BJ (cell line): ENCODE data around the gene SH3PXD2B. TPM values are rescaled to one million over a fixed set of nuclear protein-coding genes. Genes with fewer than 3 reads are reported as not detected.

Experiments used
- CTCF ChIA-PET: fragments of 350-600 bp; formaldehyde crosslinking; extraction: SDS; loops from one replicate; lab custom pipeline; 2021; ENCODE audit warnings: antibody characterized with exemption, inconsistent platforms; lab: Yijun Ruan, JAX
- POLR2A ChIA-PET: fragments of 300-600 bp; sonication (Branson Sonifier 250); formaldehyde crosslinking; extraction: SDS; loops from one replicate; lab custom pipeline; 2021; ENCODE audit warnings: antibody characterized with exemption; lab: Charles Lee
- DNase-seq: peaks from one replicate; pipeline ENCODE4 v3.0.0-alpha.2; 2011; ENCODE audit warnings: low read depth
- H3K27me3 ChIP-seq: 2 replicates; pipeline ENCODE4 v1.6.0; 2011; ENCODE audit warnings: low read length; ENCODE audit not compliant: control insufficient read depth, insufficient read depth
- H3K36me3 ChIP-seq: 2 replicates; pipeline ENCODE4 v1.5.1; 2011; ENCODE audit warnings: low read length; ENCODE audit not compliant: control insufficient read depth, insufficient read depth
- H3K4me3 ChIP-seq: 2 replicates; pipeline ENCODE4 v1.5.1; 2011; ENCODE audit warnings: low read depth, mild to moderate bottlenecking, control low read depth, low read length
- polyA plus RNA-seq: library from polyadenylated mRNA; depleted of rRNA; stranded (reverse); fragments of >200 nt; gene quantifications from 2 replicates; pipeline ENCODE4 v1.2.3, GENCODE V29; 2011
- TF ChIP-seq, protein P1 (sequence below): IDR thresholded peaks from 2 replicates; pipeline ENCODE4 v1.5.1; 2011; ENCODE audit warnings: low read depth, mild to moderate bottlenecking, control low read depth, inconsistent platforms, low read length, moderate library complexity; ENCODE audit not compliant: insufficient read depth

SH3PXD2B gene
- polyA plus RNA-seq, 1 experiment = 15.5 TPM

DNA sequence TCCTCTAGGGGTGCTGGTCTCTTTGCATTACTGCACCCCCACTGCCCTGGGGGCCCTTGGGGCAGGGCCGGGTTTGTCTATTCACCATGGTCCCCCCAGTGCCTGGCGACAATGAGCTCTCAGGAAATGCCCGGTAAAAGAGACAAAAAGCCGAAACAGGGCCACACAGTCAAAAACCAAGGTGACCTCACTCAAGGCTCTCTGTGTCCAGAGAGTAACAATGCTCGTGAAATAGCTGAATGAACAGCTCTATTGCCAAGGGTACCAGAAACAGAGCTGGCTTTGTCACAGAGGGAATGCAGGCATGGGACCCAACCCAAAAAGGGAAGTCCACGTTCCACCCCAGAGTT is 16.0 kb downstream of the SH3PXD2B start:
- Histone ChIP-seq H3K36me3 (peaks cover 3% of the 10 kb centered on the region; the same call in 1 of the 2 replicates), H3K27me3 (no peaks in the 10 kb centered on the region), H3K4me3 (no peak overlapping the region)
- ChIA-PET CTCF (interaction anchor here (1.1 to 4.4 kb wide), 2 partner anchors 14 to 145 kb away, joined by 3 to 22 read pairs; no protein-coding TSS in a partner anchor), POLR2A (no interaction called here)
- TF ChIP-seq, protein P1, sequence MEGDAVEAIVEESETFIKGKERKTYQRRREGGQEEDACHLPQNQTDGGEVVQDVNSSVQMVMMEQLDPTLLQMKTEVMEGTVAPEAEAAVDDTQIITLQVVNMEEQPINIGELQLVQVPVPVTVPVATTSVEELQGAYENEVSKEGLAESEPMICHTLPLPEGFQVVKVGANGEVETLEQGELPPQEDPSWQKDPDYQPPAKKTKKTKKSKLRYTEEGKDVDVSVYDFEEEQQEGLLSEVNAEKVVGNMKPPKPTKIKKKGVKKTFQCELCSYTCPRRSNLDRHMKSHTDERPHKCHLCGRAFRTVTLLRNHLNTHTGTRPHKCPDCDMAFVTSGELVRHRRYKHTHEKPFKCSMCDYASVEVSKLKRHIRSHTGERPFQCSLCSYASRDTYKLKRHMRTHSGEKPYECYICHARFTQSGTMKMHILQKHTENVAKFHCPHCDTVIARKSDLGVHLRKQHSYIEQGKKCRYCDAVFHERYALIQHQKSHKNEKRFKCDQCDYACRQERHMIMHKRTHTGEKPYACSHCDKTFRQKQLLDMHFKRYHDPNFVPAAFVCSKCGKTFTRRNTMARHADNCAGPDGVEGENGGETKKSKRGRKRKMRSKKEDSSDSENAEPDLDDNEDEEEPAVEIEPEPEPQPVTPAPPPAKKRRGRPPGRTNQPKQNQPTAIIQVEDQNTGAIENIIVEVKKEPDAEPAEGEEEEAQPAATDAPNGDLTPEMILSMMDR = no peak
- DNase-seq = no peak

- DNase-seq = peak; percentile 28
- TF ChIP-seq, protein P1 = no peak
- Histone ChIP-seq H3K36me3 (peaks cover 3% of the 10 kb centered on the region; the same call in 1 of the 2 replicates), H3K27me3 (no peaks in the 10 kb centered on the region), H3K4me3 (no peak overlapping the region)
- CTCF ChIA-PET = interaction anchor here (1.1 to 4.4 kb wide), 2 partner anchors 14 to 144 kb away, joined by 3 to 22 read pairs; no protein-coding TSS in a partner anchor
- POLR2A ChIA-PET = no interaction called here
Measured at GRCh38 chr5:172437445-172438318, 16.6 kb downstream of the SH3PXD2B start.

GRCh38 chr5:172436879-172437369 is 17.4 kb downstream of the SH3PXD2B start:
- no peak overlapping the region for H3K4me3 ChIP-seq
- DNase-seq = no peak
- TF ChIP-seq, protein P1 = no peak
- peaks cover 5% of the 10 kb centered on the region; the same call in 1 of the 2 replicates for H3K36me3 ChIP-seq
- ChIA-PET CTCF (interaction anchor here (4.4 kb wide), 1 partner anchor 15 kb away, joined by 22 read pairs; no protein-coding TSS in a partner anchor), POLR2A (no interaction called here)
- H3K27me3 ChIP-seq = no peaks in the 10 kb centered on the region

DNA sequence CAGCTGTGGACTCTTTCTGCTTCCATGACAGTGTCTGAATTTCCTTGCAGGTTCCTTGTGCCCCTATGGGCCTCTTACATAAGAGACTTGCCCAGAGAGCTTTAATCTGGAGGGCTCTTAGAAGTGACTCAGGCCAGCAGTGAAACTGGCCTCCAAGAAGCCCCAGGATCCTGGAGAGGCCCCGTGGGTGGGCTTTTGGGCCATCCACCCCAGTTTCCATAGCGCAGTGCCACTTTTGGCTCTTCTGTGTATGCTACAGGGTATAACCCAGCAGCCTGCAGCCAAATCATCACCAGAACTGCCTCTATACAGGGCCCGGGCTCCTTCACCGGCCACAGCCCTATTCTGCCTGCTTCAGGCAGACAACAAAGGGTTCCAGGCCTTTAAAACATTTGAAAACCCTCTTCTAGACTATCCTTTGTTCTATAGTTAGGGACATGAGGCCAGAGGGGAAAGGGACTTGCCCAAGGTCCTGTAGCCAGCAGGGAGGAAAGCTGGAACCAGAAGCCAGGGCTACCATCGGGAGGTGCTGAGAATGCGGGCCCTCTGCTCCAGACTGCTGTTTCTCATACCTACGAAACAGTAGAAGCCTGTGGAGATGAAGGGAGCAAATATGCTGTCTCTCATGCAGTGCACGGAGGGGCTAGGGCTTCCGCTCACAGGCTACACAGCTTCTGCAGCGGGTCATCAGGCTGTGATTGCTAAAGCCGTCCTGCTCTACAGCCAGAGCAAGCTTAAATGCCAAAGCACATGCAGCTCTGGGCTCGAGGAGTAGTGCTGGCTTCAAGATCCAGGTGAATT is 18.0 kb downstream of the SH3PXD2B start:
- ChIA-PET CTCF (interaction anchor here (4.4 kb wide), 1 partner anchor 16 kb away, joined by 22 read pairs; no protein-coding TSS in a partner anchor), POLR2A (no interaction called here)
- no peaks in the 10 kb centered on the region for H3K27me3 ChIP-seq
- no peak for DNase-seq
- H3K4me3 ChIP-seq = no peak overlapping the region
- H3K36me3 ChIP-seq = peaks cover 5% of the 10 kb centered on the region; the same call in 1 of the 2 replicates
- TF ChIP-seq, protein P1 = no peak
